Muscle of leg (tissue), 11 donors: ENCODE results near the gene DYSF. TPM values are rescaled to one million over a fixed set of nuclear protein-coding genes. Genes with fewer than 3 reads are reported as not detected.

Source experiments
- DNase-seq: peaks from one replicate; pipeline ENCODE4 v3.0.0; 2013
- H3K27ac ChIP-seq: one replicate; pipeline ENCODE4 v1.5.1; 2013; ENCODE audit warnings: mild to moderate bottlenecking, low read length, control low read depth
- H3K27me3 ChIP-seq: one replicate; pipeline ENCODE4 v1.6.1; 2013; ENCODE audit warnings: low read length; ENCODE audit not compliant: control insufficient read depth, insufficient read depth
- H3K36me3 ChIP-seq: one replicate; pipeline ENCODE4 v1.6.1; 2013; ENCODE audit warnings: low read length; ENCODE audit not compliant: control insufficient read depth, insufficient read depth
- H3K4me1 ChIP-seq: one replicate; pipeline ENCODE4 v1.6.1; 2013; ENCODE audit warnings: low read length; ENCODE audit not compliant: control insufficient read depth, insufficient read depth
- H3K4me3 ChIP-seq: one replicate; pipeline ENCODE4 v1.5.1; 2013; ENCODE audit warnings: low read length, control low read depth
- H3K9me3 ChIP-seq: replicated peaks from 2 replicates; pipeline ENCODE4 v1.6.1; 2013; ENCODE audit warnings: low read depth, low read length; ENCODE audit not compliant: control insufficient read depth
- WGBS: methylation state at CpG from one replicate; pipeline ENCODE4 v1.1.5; 2013; ENCODE audit warnings: missing lambda C conversion rate; ENCODE audit not compliant: insufficient coverage; 5-methylcytosine and 5-hydroxymethylcytosine counted together
- polyA plus RNA-seq, 8 donors: library from polyadenylated mRNA; unstranded; fragments of 120-200 nt; gene quantifications; one replicate each; pipeline versions ENCODE4 v1.2.1 to v1.2.3, GENCODE V29; 2013; ENCODE audit warnings: inconsistent platforms in 1 of 8, low replicate concordance in 1 of 8; ENCODE audit not compliant: insufficient read length in 8 of 8, insufficient read depth in 1 of 8
- total RNA-seq: library from RNA; stranded (reverse); fragments of 120-200 nt; gene quantifications from one replicate; pipeline ENCODE4 v1.2.4, GENCODE V29; 2013

The DYSF gene
- total and polyA plus RNA-seq, 9 donors, result 51.6 to 152 (median 106) TPM

DNA sequence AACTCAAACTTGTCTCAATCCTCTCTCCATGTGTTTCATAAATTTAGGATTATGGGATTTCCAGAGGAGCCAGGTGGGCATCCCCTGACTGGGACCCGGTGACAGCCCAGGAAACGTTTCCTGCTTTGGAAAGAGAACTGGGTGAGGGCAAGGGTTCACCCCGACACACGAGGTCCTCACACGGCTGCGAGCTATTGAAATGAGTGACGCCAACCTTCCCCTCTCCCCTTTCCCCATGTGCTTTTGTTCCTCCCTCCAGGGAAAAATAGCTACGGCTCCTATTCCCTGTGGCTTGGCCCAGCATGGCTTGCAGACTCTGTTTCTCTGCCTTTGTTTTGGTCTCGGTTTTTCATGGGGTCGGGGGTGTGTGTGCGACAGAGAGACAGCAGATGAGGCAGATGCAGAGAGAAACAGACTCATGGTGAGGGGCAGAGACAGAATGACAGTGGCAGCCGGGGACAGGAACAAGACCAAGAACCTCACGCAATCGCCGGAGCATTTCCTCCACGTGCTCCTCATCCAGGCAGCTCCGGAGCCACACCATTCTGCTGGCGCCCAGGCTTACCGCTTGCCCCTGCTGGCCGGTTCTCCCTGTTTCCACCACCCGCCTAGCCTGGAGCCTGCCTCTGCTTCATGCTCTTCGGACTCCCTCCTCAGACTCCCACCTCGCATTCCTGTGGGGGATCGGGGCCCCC is 238.5 kb downstream of the DYSF start:
- DNase-seq, result peak; percentile 55

DNA sequence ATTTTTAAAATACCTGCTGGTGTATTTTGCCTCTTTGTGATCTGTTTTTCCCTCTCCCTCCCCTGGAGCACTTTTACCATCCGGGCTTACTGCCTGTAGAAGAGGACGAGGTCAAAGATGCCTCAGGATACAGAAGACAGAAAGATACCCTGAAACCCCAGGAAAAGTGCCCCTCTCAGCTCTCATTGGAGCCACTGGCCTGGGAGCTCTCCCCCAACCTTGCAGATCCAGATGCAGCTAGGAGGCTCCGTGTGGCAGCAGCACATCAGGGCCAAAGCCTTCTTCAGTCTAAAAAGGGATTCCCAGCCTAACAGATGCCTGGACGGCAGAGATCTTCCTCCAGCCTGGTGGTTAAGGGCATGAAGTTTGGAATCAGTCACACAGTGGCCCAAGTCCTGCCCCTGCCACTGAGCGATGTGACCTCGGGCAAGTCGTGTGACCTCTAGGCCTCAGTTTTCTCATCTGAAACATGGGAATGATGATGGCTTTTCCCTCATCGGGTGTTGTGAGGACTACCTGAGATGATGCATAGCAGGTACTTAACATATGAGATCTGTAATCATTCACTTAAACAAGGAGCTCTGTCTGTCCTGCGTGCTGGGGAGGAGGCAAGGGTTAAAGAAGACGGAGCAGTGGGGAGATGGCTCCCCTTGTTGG is 239.4 kb downstream of the DYSF start:
- 86% methylated on average over 4 of the region's 10 CpGs for WGBS
- peaks cover 7% of the 10 kb centered on the region for H3K27me3 ChIP-seq
- H3K4me3 ChIP-seq, result no peak overlapping the region
- peaks cover 32% of the 10 kb centered on the region for H3K4me1 ChIP-seq
- H3K27ac ChIP-seq, result no peak overlapping the region
- H3K36me3 ChIP-seq, result peaks cover 15% of the 10 kb centered on the region
- no peak for DNase-seq
- no peaks in the 10 kb centered on the region for H3K9me3 ChIP-seq

More for the DNA sequence above, 238.5 kb downstream of the DYSF start:
- H3K9me3 ChIP-seq, result no peaks in the 10 kb centered on the region
- H3K27ac ChIP-seq, result no peak overlapping the region
- whole genome bisulfite sequencing, result 38% methylated on average over 15 of the region's 24 CpGs
- H3K4me1 ChIP-seq, result peaks cover 32% of the 10 kb centered on the region
- peaks cover 22% of the 10 kb centered on the region for H3K36me3 ChIP-seq
- peaks cover 7% of the 10 kb centered on the region for H3K27me3 ChIP-seq
- no peak overlapping the region for H3K4me3 ChIP-seq

DNA sequence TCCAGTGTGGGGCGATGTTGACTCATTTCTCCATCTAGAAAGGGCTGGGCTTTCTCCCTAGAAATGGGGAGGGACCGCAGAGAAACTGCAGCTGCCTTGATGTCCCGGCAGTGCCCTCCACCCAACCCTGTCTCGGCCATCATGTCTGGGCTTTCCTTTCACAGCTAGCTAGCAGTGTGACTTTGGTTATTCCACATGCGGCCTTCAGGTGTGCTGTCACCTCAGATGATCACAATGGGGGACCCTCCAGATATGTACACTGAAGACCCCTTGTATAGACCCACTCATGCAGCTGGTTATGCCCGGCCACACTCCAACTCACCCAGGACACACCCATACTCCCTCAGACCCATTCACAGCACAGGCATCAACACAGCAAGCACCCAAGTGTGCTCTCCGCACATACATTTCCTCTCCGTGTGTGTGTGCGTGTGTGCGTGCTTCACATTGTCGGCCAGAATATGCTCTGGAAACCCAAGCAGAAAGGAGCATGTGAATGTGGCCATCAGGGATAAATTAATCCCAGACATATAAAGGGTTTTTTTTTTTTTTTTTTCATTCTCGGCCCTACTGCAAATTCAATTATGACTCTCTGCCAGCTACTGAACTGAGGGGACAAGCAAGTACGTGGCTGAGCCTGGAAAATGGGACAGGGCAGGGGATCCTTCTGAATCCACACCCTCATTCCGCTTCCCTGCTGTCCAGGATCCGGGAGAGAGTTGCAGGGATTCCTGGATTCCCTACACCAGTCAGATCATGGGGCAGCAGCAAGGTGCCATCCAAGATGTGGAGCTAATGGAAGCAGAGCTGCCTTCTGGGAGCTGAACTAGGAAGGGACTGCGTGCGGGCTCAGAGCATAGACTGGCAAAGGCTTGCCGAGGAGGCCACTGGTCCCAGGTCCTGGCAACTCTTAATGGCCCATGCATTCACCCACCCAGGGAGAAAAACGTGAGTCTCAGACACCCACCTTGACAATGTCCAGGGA is 240.2 kb downstream of the DYSF start:
- H3K36me3 ChIP-seq, result peaks cover 7% of the 10 kb centered on the region
- H3K27ac ChIP-seq, result peak overlapping the region; percentile 26
- H3K27me3 ChIP-seq, result peaks cover 7% of the 10 kb centered on the region
- no peaks in the 10 kb centered on the region for H3K9me3 ChIP-seq
- peaks cover 32% of the 10 kb centered on the region for H3K4me1 ChIP-seq
- no peak overlapping the region for H3K4me3 ChIP-seq
- 61% methylated on average over 9 of the region's 19 CpGs for WGBS
- DNase-seq, result peak; percentile 86

DNA sequence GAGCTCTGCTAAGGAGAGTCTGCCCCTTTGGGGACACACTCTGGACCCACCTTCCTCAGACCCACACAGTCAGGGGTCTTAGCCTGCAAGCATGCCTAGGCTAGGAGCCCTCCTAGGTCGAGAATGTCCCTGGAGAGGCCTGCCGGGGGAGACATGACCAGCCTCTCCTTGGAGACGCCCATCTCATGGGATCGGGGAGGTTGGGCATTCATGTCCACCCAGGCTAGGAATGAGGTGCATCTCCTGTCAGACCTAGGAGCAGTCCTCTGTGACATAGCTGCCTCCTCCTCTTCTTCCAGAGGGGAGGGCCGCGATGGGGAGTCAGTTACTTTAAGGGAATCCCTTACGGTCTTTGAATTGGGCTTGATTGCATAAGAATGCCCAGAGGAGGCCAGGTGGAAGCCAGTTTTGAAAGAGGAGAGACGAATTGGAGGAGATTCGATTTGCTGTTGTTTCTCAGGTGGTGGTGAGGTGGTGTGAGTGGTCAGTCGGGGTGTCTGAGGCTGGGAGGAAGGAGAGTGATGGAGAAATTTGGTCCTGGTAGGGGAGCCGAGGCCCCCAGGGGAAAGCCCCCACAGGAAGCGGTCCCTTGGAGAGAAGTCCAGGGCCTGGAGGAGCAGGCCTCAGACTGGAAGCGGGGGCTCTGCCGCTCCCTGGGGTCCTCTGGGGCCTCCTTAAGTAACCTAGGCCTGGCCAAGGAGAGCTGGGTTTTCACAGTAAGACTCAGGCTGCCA is 241.3 kb downstream of the DYSF start:
- DNase-seq, result no peak
- Histone ChIP-seq H3K27me3 (peaks cover 7% of the 10 kb centered on the region), H3K4me1 (peaks cover 38% of the 10 kb centered on the region), H3K9me3 (no peaks in the 10 kb centered on the region), H3K36me3 (no peaks in the 10 kb centered on the region), H3K4me3 (no peak overlapping the region), H3K27ac (no peak overlapping the region)
- 78% methylated on average over 10 of the region's 14 CpGs for WGBS

DNA sequence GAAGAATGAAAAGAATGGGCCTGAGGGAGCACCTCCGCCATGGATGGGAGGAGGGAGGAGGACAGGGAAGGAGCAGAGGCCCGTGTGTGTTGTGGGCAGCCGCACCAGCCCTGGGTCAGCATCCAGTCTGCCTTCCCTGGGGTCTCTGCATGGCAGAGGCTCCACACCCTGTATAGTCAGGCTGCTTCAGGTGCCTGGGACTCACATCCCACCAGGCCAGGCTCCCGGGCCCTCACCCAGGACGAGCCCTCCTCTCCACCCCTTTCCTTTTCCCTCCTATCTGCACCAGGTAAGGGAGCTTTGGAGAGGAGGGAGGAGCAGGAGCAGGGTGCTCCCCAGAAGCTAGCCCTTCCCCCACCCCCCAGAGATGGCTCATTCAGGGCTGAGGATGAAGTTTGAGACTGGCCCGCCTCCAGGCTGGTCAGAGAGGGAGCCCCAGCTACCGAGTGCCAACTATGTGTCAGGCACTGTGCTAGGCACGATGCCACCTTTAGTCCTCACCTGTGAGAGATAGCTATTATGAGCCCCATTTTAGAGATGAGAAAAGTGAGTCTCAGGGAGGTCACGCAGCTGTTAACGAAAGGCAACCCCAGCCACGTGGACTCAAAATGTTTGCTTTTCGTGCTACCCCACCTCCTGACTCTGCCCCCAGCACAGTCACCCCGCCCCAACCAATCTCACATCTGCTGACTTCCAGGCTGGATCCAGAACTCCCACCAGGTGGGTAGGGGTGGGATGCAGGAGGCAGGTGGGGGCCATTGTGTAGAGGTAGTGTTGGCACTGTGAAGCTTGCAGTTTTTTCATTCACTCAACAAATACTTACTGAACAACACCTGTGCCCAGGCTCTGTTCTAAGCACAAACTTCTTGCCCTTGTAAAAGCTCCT is 242.1 kb downstream of the DYSF start:
- no peaks in the 10 kb centered on the region for H3K9me3 ChIP-seq
- no peak overlapping the region for H3K4me3 ChIP-seq
- H3K27ac ChIP-seq, result no peak overlapping the region
- no peaks in the 10 kb centered on the region for H3K36me3 ChIP-seq
- peaks cover 7% of the 10 kb centered on the region for H3K27me3 ChIP-seq
- 79% methylated on average over 7 of the region's 13 CpGs for WGBS
- no peak for DNase-seq
- peaks cover 46% of the 10 kb centered on the region for H3K4me1 ChIP-seq

DNA sequence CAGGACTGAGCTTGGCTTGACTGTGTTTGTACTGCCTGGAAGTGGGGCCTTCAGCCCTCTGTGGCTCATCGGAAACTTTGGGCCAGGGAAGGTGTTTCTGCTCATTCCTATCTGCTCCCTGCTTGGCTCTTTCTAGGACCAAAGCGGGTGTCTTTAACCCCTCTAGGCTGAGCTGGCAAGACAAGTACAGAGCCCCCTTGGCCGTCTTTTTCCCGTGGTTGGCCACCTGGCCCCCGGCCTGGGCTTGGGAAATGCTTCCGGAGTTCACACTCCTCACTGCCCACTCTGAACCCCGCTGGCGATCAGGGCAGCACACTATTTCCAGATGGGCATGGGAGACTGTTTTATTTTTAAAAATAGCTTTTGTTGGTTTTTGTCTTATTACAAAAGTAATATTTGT is 243.0 kb downstream of the DYSF start:
- 33% methylated on average over 1 of the region's 8 CpGs for WGBS
- DNase-seq, result no peak
- H3K9me3 ChIP-seq, result no peaks in the 10 kb centered on the region
- peaks cover 55% of the 10 kb centered on the region for H3K4me1 ChIP-seq
- H3K4me3 ChIP-seq, result no peak overlapping the region
- no peaks in the 10 kb centered on the region for H3K36me3 ChIP-seq
- peak overlapping the region; percentile 42 for H3K27ac ChIP-seq
- peaks cover 7% of the 10 kb centered on the region for H3K27me3 ChIP-seq

DNA sequence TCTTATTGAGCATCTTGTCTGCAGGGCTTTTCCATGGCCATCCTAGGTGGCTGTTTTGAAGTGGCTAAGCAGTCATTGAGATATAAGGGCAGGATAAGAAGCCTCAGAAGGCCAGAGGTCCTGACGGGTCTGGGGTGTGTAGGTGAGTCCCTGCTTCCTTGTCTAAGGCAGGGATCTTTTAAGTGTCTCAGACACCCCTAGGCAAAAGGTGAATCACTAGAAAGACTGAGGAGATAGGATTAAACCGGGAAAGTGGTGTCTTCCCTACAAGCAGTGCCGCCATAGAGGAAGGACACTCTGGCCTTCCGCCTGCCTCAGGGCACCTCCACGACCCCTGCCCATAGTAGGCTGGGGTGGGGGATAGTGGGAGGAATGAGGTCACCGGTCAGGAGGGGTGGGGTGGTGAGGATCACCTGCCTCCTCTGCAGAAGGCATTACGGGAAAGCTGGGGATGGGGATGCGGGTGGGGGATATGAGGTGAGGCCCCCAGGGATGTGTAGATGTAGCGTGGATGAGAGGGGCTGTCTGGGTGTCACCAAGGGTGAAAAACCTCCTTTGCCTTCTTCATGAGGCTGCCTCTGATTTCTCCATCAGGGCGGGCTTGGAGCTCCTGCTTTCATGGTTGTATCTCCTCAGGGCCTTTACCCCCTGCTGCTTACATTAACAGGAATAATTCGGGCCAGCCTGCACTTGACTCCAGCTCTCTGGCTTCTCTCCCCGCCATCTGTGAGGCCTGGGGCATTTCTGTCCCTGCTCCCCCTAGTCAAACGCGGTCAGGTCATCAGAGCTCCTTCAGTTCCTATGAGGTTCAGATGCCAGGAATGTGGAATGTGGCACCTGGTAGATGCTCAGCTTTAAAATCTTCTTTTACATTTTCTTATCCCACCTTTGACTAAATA is 244.0 kb downstream of the DYSF start:
- Histone ChIP-seq H3K27me3 (no peaks in the 10 kb centered on the region), H3K4me3 (no peak overlapping the region), H3K9me3 (no peaks in the 10 kb centered on the region), H3K4me1 (peaks cover 58% of the 10 kb centered on the region), H3K27ac (no peak overlapping the region), H3K36me3 (no peaks in the 10 kb centered on the region)
- DNase-seq, result no peak
- WGBS, result 88% methylated on average over 9 of the region's 14 CpGs

DNA sequence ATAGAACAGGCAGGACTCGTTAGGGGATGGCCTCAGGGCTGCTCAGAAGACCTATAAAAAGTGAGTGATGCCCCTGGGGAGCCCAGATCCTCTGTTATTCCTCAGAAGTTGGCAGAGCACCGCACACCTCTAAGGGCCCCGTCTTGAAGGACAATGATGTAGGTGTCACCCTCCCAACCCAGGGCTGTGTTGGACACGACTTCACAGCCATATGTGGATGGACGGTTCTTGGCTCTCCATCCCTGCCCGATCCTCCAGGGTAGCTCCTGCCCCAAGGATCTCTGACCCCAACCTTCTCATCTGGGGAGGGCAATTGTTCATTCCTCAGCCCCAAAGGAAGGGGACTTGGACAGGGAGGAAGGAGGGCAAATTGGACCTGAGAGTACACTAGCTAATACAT is 246.1 kb downstream of the DYSF start:
- Histone ChIP-seq H3K4me3 (no peak overlapping the region), H3K27ac (no peak overlapping the region), H3K27me3 (peaks cover 3% of the 10 kb centered on the region), H3K36me3 (no peaks in the 10 kb centered on the region), H3K4me1 (peaks cover 48% of the 10 kb centered on the region), H3K9me3 (no peaks in the 10 kb centered on the region)
- WGBS, result 62% methylated on average over 2 of the region's 6 CpGs
- DNase-seq, result no peak
